ENCODE results near the gene NPB.

NPB gene

DNA sequence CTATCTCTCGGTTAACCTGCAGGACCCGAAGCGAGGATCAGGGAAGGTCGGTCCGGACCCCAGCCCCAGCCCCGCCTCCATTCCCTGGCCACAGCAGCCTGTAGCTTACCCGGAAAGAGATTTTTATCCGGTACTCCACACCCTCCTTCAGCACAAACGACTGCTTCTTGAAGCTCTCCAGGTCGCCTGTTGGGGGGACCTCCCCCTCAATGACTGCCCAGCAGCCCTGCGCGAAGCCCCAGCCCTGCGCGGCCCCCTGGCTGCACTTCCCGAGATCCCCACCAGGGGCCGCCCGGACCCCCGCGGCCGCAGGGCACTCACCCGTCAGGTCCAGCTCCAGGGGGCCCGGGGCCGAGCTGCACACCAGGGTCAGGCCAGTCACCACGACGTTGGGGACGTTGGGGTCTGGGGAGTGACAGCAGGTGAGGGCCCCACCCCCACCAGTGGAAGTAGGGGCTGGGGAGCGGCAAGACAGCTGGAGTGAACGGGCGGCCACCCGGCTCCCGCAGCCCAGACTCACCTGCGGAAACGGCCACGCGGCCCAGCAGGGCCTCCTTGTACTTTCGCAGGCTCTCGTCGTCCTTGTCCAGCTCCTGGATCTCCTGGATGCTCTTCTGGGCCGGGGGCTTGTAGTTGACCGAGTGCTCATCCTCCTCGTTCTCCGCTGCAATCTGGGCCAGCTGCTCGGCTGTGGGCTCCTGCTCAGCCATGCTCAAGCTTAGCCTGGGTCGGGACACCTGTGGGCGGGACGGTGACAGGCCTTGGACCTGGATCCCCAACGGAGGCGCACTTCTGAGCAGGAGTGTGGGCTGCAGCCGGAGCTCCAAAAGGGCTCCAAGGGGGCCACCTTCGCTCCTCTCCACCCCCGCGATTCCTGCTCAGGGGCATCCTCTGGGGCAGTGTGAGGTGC, 32.6 kb upstream of the NPB start:
- no peak for DNase-seq (ENCODE audit: low read depth in 1 of 2, low spot score in 1 of 2)

DNA sequence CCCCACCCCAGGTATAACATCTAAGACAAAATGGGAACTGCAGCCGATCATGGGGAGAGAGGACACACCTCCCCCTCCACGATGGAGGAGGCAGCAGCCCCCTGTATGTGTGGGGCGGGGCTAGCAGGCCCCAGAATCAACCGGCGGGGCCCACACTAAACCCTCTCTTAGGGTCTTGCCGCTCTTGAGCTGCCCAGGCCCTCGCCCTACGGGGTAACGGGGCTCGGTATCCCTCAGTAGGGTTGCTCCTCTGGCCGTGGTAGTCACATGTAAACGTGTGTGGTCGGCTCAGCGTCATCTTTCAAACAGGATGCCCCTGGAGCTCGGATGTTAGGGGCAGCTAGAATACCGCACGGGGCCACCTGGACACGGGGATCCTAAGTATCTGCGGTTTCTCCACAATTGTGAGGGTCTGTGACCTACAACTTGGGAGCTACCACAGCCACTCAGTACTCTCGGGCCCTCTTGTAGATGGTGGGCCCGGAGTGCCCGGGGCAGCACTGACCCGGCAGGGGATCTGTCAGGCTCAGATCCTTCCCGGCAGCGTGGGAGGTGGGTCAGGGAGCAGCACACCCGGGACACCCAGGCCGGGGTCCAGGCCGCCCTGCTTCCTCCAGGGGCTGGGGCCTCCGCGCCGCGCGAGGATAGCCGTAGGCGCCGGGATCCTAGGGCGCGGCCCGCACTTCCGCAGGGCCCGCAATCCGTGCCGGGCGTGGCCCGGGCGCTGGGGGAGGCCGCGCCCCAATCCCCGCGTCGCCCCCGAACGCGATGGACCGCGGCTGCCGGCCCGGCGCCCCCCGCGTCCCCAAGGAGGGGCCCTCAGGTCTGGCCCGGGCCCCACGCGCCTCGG, 31.7 kb upstream of the NPB start:
- no peak for DNase-seq (ENCODE audit: low read depth in 1 of 2, low spot score in 1 of 2)

- DNase-seq (ENCODE audit: low read depth in 1 of 2, low spot score in 1 of 2): no peak
Observed at GRCh38 chr17:81870981-81871386, 31.1 kb upstream of the NPB start, which contains the start of gene ARHGDIA. TSS of gene ARHGDIA (minus strand) at chr17:81871337. CDS start at chr17:81869930, 1,407 bp downstream.

DNA sequence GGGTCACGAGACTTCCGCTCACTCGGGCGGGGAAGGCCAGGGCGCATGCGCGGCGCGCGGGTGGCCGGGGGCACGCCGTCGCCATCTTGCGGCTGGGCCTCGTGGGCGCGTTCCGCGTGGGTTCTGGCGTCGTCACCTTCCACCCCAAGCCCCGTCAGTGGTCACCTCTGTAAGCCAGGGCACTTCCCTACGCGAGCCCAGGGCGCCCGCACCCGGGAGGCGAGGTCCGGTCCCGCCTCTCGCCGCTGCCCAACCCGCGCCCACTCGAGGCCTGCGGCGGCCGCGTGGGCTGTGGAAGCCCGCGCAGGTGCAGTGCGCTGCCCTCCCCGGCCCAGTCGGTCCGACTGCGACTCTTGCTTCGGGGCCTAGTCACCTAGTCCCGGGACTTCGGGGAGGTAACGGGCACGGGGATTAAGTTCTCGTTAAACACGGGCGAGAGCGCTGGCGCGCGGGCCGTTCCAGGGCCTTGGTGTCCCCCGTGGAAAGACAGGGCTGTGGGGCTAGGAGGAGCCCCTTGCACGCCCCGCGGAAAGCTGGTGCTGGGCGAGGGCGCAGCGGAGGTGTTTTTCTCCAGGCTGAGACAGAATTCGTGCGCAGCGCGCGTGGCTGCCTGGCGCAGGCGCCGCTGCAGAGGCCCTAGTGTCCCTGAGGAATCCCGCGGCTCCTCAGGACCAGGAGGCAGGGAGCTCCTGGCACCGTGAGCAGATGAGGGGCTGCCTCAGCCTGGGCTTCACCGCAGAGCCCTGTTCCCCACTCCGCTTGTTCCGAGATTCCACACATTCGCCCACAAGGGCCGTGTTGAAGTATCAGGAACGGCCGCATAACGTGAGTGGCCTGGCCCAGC, 30.4 kb upstream of the NPB start:
- peak; percentile 93 to 95 for DNase-seq (ENCODE audit: low read depth in 1 of 2, low spot score in 1 of 2)

- DNase-seq (ENCODE audit: low read depth in 1 of 2, low spot score in 1 of 2): no peak
Observed at GRCh38 chr17:81877569-81877968, 24.5 kb upstream of the NPB start.

GRCh38 chr17:81878294-81878693, 23.7 kb upstream of the NPB start:
- no peak for DNase-seq (ENCODE audit: low read depth in 1 of 2, low spot score in 1 of 2)

GRCh38 chr17:81879121-81879520, 22.9 kb upstream of the NPB start:
- no peak for DNase-seq (ENCODE audit: low read depth in 1 of 2, low spot score in 1 of 2)

DNA sequence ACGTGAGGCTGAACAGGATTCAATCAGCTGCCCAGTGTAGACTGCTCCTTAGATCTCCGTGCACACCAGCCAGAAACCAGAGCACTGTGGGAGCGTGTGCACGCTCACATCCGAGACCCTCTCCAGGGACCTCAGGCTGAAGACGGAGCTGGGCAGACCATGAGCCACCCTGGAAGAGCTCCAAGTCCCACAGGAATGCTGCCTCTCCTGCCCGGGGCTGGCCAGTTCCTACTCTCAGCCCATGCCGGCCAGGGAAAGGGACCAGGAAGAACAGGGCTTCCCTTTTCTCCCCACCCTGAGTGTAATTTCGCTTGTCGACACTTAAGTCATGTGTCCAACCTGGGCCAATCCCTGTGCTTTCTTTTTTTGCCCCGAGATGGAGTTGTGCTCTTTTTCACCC, 17.5 kb upstream of the NPB start:
- DNase-seq (ENCODE audit: low read depth in 1 of 2, low spot score in 1 of 2): no peak

GRCh38 chr17:81884968-81885367, 17.1 kb upstream of the NPB start:
- no peak for DNase-seq (ENCODE audit: low read depth in 1 of 2, low spot score in 1 of 2)

- no peak for DNase-seq (ENCODE audit: low read depth in 1 of 2, low spot score in 1 of 2)
Observed at GRCh38 chr17:81885454-81885853, 16.6 kb upstream of the NPB start.

GRCh38 chr17:81885869-81886548, 16.0 kb upstream of the NPB start:
- no peak for DNase-seq (ENCODE audit: low read depth in 1 of 2, low spot score in 1 of 2)

- DNase-seq (ENCODE audit: low read depth in 1 of 2, low spot score in 1 of 2): no peak
Observed at GRCh38 chr17:81888105-81888987, 13.7 kb upstream of the NPB start.

GRCh38 chr17:81888988-81889595, 12.9 kb upstream of the NPB start:
- no peak for DNase-seq (ENCODE audit: low read depth in 1 of 2, low spot score in 1 of 2)

DNA sequence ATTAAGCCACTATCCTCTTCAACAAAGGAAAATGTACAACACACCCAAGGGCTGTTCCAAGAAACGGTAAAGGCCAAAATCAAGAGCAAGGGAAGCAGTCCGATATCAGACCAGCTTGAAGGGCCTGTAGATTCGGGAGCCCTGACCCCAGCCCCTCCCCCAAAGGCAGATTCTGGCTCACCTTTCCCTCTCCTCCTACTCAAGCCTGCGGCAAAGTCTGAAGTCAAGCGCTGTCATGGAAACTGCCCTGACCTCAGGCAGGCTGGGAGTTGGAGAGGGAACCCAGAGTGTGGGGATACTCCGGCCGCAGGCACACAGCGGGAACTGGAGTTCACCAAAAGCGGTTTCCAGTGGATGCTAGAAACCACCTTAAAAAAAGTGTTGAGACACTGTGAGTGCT, 12.4 kb upstream of the NPB start:
- DNase-seq (ENCODE audit: low read depth in 1 of 2, low spot score in 1 of 2): no peak

- DNase-seq (ENCODE audit: low read depth in 1 of 2, low spot score in 1 of 2): no peak
Observed at GRCh38 chr17:81890447-81891302, 11.4 kb upstream of the NPB start.

DNA sequence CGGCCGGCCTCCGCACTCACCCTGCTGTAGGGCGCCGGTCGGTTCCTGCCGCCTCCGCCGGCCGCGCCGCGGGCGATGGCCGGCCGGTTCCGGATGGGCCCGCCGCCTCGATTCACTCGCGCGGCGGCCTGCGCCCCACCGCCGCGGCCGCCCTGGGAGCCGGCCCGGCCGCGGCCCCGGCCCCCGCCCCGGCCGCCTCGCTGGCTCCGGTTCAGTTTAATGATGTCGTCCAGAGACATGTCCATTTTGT, 10.8 kb upstream of the NPB start:
- DNase-seq (ENCODE audit: low read depth in 1 of 2, low spot score in 1 of 2): no peak

DNA sequence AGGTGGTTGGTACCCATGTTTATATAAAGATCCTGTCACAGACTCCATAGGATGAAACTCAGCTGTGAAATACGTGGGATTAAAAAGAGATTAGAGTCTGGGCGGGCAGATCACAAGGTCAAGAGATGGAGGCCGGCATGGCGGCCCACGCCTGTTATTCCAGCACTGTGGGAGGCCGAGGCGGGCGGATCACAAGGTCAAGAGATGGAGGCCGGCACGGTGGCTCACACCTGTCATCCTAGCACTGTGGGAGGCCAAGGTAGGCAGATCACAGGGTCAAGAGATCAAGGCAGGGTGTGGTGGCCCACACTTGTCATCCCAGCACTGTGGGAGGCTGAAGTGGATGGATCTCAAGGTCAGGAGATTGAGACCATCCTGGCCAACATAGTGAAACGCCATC, 6.6 kb upstream of the NPB start:
- DNase-seq (ENCODE audit: low read depth in 1 of 2, low spot score in 1 of 2): no peak

- DNase-seq (ENCODE audit: low read depth in 1 of 2, low spot score in 1 of 2): no peak
Observed at GRCh38 chr17:81898029-81898866, 3.8 kb upstream of the NPB start.
